DOHH2 (cell line): Measurements from ENCODE around the gene NR3C2.

ENCODE experiments used
- EZH2phosphoT487 ChIP-seq: fragments of 200-600 bp; sonication (generic); IDR thresholded peaks from 2 replicates; pipeline ENCODE4 v1.6.1; 2017; ENCODE audit warnings: borderline replicate concordance, mild to moderate bottlenecking, antibody characterized with exemption, low read length, moderate library complexity, mixed read lengths
- TF ChIP-seq, protein P1 (sequence below): fragments of 200-600 bp; sonication (generic); IDR thresholded peaks from one replicate; pipeline ENCODE4 v1.5.1; 2014; ENCODE audit warnings: antibody characterized with exemption, mild to moderate bottlenecking, low read depth, low read length; ENCODE audit not compliant: poor library complexity, severe bottlenecking

DNA sequence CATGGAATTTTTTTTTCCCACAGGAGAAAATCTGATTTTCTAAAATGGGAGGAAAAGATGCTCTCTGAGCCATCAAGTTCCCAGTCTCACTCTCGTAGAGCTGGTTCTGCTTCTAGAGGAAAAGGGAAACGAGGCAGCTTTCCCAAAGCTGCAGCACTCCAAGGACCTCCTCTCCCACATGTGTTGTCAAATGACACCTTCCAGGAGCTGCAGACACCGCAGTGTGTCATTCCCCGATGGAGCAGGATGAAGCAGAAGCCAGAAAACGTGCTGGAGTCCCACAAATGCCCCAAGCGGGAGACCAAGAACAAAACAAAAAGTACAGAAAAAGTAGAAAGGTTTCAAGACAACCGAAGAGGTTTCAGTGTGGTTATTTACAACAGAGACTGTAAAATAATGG lies 362.3 kb downstream of the NR3C2 start:
- TF ChIP-seq, protein P1, sequence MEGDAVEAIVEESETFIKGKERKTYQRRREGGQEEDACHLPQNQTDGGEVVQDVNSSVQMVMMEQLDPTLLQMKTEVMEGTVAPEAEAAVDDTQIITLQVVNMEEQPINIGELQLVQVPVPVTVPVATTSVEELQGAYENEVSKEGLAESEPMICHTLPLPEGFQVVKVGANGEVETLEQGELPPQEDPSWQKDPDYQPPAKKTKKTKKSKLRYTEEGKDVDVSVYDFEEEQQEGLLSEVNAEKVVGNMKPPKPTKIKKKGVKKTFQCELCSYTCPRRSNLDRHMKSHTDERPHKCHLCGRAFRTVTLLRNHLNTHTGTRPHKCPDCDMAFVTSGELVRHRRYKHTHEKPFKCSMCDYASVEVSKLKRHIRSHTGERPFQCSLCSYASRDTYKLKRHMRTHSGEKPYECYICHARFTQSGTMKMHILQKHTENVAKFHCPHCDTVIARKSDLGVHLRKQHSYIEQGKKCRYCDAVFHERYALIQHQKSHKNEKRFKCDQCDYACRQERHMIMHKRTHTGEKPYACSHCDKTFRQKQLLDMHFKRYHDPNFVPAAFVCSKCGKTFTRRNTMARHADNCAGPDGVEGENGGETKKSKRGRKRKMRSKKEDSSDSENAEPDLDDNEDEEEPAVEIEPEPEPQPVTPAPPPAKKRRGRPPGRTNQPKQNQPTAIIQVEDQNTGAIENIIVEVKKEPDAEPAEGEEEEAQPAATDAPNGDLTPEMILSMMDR, result no peak
- TF ChIP-seq EZH2phosphoT487, result no peak
